GM12878 (cell line): ENCODE measurements around the gene ATAD2B. TPM values are rescaled to one million over a fixed set of nuclear protein-coding genes. Genes with fewer than 3 reads are reported as not detected.

Source experiments
- CHD4 ChIP-seq: fragments of 200-600 bp; sonication (generic); IDR thresholded peaks from 2 replicates; pipeline ENCODE4 v1.6.1; 2016; ENCODE audit warnings: mild to moderate bottlenecking
- NR2F1 ChIP-seq: fragments of 450-650 bp; conservative IDR thresholded peaks from 2 replicates; pipeline ENCODE4 v1.6.1; 2017; ENCODE audit warnings: mild to moderate bottlenecking
- RELA ChIP-seq: fragments of 450-650 bp; IDR thresholded peaks from 2 replicates; pipeline ENCODE4 v1.8.0; 2014; ENCODE audit warnings: borderline replicate concordance; ENCODE audit not compliant: partially characterized antibody
- STAT1 ChIP-seq: fragments of 450-650 bp; conservative IDR thresholded peaks from 2 replicates; pipeline ENCODE4 v1.6.1; 2014; ENCODE audit warnings: antibody characterized with exemption, mild to moderate bottlenecking
- polyA plus RNA-seq, 11 experiments: library from polyadenylated mRNA; depleted of rRNA in 4 of 11; unstranded in 6 of 11; stranded (reverse) in 5 of 11; fragments of >200 nt; fragmentation: Nextera tagmentation in 4 of 11; fragmentation: Illumina TruSeq in 1 of 11; extraction: Ambion mirVana in 4 of 11; extraction: Trizol in 1 of 11; gene quantifications; 1 replicate in 1 of 11; 2 replicates in 10 of 11; pipeline versions ENCODE4 v1.2.1 to v1.2.3, GENCODE V29; 2011 to 2016; ENCODE audit warnings: inconsistent platforms in 2 of 11, missing spikeins in 2 of 11, low read depth in 1 of 11
- total RNA-seq, 4 experiments: library from RNA; depleted of rRNA in 3 of 4; stranded (reverse); fragments of >200 nt in 3 of 4; fragmentation: Illumina TruSeq in 1 of 4; extraction: Trizol in 1 of 4; gene quantifications; 2 replicates each; pipeline versions ENCODE4 v1.2.1 to v1.2.3, GENCODE V29; 2013 to 2021
- TF ChIP-seq, protein P1 (sequence below): fragments of 450-650 bp; IDR thresholded peaks from 2 replicates; pipeline ENCODE4 v1.6.1; 2016; ENCODE audit warnings: mild to moderate bottlenecking
- TF ChIP-seq, protein P2 (sequence below): fragments of 450-650 bp; IDR thresholded peaks from 2 replicates; pipeline ENCODE4 v1.6.1; 2017; ENCODE audit warnings: borderline replicate concordance
- TF ChIP-seq, protein P3 (sequence below): IDR thresholded peaks from 2 replicates; pipeline ENCODE4 v1.6.1; 2012; ENCODE audit warnings: improper control_type of control experiment, low read depth, low read length; ENCODE audit not compliant: insufficient replicate concordance

ATAD2B gene
- total and polyA plus RNA-seq, 10 of the 15 experiments (the other 5 are each of a cell fraction or from before 2014, with no cell fraction given): 3.6 to 29.9 (median 16.8) TPM

DNA sequence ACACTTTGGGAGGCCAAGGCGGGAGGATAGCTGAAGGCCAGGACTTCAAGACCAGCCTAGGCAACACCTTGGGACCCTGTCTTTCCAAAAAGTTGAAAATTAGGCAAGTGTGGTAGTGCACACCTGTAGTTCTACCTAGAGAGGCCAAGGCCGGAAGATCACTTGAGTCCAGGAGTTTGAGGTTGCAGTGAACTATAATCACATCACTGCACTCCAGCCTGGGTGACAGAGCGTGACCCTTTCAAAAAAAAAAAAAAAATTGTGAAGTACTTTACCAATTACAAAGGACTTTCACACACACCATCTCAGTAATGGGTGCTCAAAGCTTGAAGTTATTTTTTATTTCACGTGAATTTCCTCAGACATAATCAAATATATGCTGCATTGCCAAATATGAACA lies 65.0 kb downstream of the ATAD2B start (continued):
- TF ChIP-seq, protein P1, sequence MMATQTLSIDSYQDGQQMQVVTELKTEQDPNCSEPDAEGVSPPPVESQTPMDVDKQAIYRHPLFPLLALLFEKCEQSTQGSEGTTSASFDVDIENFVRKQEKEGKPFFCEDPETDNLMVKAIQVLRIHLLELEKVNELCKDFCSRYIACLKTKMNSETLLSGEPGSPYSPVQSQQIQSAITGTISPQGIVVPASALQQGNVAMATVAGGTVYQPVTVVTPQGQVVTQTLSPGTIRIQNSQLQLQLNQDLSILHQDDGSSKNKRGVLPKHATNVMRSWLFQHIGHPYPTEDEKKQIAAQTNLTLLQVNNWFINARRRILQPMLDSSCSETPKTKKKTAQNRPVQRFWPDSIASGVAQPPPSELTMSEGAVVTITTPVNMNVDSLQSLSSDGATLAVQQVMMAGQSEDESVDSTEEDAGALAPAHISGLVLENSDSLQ: no peak
- TF ChIP-seq, protein P2, sequence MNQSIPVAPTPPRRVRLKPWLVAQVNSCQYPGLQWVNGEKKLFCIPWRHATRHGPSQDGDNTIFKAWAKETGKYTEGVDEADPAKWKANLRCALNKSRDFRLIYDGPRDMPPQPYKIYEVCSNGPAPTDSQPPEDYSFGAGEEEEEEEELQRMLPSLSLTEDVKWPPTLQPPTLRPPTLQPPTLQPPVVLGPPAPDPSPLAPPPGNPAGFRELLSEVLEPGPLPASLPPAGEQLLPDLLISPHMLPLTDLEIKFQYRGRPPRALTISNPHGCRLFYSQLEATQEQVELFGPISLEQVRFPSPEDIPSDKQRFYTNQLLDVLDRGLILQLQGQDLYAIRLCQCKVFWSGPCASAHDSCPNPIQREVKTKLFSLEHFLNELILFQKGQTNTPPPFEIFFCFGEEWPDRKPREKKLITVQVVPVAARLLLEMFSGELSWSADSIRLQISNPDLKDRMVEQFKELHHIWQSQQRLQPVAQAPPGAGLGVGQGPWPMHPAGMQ: no peak
- TF ChIP-seq STAT1 (no peak), NR2F1 (no peak), RELA (no peak), CHD4 (no peak)
- TF ChIP-seq, protein P3, sequence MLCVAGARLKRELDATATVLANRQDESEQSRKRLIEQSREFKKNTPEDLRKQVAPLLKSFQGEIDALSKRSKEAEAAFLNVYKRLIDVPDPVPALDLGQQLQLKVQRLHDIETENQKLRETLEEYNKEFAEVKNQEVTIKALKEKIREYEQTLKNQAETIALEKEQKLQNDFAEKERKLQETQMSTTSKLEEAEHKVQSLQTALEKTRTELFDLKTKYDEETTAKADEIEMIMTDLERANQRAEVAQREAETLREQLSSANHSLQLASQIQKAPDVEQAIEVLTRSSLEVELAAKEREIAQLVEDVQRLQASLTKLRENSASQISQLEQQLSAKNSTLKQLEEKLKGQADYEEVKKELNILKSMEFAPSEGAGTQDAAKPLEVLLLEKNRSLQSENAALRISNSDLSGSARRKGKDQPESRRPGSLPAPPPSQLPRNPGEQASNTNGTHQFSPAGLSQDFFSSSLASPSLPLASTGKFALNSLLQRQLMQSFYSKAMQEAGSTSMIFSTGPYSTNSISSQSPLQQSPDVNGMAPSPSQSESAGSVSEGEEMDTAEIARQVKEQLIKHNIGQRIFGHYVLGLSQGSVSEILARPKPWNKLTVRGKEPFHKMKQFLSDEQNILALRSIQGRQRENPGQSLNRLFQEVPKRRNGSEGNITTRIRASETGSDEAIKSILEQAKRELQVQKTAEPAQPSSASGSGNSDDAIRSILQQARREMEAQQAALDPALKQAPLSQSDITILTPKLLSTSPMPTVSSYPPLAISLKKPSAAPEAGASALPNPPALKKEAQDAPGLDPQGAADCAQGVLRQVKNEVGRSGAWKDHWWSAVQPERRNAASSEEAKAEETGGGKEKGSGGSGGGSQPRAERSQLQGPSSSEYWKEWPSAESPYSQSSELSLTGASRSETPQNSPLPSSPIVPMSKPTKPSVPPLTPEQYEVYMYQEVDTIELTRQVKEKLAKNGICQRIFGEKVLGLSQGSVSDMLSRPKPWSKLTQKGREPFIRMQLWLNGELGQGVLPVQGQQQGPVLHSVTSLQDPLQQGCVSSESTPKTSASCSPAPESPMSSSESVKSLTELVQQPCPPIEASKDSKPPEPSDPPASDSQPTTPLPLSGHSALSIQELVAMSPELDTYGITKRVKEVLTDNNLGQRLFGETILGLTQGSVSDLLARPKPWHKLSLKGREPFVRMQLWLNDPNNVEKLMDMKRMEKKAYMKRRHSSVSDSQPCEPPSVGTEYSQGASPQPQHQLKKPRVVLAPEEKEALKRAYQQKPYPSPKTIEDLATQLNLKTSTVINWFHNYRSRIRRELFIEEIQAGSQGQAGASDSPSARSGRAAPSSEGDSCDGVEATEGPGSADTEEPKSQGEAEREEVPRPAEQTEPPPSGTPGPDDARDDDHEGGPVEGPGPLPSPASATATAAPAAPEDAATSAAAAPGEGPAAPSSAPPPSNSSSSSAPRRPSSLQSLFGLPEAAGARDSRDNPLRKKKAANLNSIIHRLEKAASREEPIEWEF: no peak
